Stimulated activated naive CD4-positive, alpha-beta T cell (primary cell): ENCODE data around the gene OSBPL1A.

ENCODE experiments used
- DNase-seq, 6 experiments: peaks; one replicate each; lab custom pipeline; 2025; lab: John Stamatoyannopoulos, UW

Gene OSBPL1A

DNA sequence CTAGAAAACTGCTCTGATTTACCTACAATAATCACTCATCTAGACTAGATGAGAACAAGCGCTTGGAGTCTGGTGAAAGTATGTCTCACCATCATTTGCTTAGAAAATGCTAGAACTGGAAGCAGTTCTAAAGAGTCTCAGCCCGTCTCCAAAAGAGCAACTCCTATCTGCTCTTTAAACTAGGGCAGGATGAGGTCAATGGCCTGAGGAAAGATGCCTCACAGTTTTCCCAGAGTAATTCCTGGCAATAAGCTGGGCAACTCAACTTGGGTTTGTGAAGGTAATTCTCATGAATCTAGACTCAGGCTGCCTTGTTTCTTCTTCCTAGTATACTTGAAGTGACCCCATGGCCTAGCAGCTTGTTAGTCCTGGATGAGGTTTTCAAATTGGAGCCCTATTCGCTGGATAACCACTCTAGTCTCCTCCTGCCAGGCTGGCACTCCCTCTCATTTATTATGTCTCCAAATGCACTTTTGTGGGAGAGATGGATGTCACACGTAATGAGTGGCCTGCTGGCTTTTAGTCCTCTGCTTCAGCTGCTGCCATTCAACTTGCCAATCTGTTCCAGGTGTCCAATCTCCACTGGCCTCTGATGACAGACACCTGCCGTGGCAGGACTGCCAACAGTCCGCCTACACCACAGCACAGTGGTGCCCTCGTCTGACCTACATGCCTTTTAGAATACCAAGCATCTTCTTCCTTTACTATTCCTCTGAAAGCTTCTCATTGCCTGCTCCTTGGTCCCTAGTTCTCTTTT, 177.9 kb downstream of the OSBPL1A start:
- no peak for DNase-seq

DNA sequence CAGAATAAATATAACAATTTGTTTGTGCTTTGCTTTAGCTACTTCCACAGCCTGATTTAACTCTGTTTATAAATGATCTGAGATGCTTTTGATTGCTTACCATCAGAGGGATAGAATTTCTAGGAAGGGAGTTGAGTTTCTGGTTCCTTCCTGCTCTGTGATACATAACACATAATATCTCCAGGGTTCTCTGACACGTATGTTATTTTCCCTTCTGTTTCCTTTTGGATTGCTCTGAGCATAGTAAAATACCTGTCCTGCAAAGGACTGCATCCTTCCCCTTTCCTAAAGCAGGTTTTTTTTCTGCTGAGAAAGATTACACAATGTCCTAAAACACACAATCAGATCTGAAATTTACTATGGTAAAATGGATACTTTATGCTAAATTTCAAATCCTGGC, 182.7 kb downstream of the OSBPL1A start:
- no peak for DNase-seq

- DNase-seq, result no peak
These were observed 183.5 kb downstream of the OSBPL1A start for GRCh38 chr18:24214144-24214543.

- no peak for DNase-seq
These were observed 184.7 kb downstream of the OSBPL1A start for GRCh38 chr18:24212939-24213338.

DNA sequence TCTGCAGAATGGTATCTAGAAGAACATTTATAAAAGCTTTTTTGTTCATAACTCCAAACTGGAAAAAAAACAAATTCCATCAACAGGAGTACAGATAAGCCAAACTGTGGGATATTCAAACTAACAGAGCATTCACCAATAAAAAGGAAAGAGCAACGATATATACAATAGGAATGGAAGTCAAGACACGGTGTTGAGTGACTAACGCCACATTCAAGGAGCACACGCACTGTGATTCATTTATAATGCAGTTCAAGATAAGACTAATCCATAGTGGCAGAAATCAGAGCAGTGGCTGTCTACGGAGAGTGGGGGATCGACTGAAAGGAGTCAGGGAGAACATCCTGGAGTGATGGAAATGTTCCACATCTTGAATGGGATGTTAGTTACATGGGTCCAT, 188.1 kb downstream of the OSBPL1A start:
- DNase-seq, result no peak

- no peak for DNase-seq
These were observed 189.2 kb downstream of the OSBPL1A start for GRCh38 chr18:24208270-24209035.

- DNase-seq, result no peak
These were observed 192.7 kb downstream of the OSBPL1A start for GRCh38 chr18:24204904-24205303.

DNA sequence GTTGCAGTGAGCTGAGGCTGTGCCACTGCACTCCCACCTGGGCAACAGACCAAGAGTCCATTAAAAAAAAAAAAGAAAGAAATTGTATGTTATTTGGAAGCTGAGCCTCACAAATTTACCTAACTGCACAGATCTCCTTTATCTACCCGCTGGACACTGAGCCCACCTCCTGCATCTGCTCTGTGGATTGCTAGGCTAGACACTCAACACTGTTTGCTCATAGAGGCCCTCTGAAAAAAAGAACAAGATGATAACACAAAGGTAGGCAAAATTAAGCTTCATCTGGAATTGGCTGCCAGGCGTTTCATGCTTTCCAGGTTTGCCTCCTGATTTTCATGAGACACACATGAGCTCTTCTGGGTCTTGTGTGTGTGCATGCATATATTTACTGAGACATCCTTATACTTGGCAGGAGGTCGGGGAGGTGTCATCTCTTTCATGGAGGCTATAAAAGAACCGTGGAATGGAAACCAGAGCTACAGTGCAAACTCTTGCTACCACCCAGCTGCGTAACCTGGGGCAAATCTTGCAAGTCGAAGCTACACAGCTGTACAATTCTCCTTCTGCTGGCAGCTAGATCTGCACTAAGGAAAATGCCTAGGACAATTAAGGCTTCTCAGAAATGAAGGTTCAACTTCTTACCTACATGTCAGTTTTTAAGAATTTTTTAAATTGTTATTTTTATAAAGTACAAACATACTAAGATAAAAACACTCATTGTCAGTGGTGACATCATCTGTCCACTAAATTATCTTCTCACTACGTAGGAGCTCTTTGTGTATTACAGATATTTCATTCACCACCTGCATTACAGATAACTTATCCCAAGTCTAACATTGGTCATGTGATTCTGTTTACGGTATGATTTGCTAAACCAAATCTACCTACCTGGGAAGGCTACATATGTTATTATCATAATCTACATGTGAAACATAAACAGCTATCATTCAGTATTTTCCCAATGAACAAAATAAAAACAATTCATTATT, 195.6 kb downstream of the OSBPL1A start:
- no peak for DNase-seq

DNA sequence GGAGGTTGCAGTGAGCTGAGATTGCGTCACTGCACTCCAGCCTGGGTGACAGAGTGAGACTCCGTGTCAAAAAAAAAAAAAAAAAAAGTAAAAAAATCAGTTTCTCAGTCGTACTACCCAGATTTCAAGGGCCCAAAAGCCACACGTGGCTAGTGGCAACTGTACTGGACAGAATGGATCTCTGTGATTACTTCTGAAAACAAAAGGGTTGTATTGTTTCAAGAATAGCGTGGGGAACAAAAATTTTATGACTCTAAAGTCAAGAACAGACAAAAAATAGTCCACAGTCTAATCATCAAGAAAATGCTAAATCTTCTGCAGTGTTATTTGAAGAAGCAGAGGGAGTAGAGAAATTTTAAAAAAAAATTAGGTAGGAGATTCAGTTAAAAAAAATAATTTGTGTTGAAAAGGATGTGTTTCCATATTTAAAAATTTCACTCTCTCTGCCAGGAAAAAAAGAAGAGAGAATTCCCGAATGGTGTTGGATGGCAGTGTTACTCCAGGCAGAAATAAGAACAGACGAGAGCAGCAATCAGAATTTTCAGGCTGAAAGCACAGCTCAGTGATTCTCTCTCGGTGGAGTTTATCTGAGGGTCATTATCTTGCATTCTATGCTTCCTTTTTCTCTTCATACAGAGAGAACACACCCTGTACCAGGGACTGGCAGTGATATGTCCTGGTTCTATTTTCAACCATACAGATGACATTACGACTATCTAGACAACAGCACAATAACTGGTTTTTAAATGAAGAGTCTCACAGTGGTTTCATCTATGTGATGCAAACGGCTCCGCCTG, 196.9 kb downstream of the OSBPL1A start:
- DNase-seq, result no peak

GRCh38 chr18:24199372-24199962, 198.2 kb downstream of the OSBPL1A start:
- DNase-seq, result no peak

- no peak for DNase-seq
These were observed 199.2 kb downstream of the OSBPL1A start for GRCh38 chr18:24198461-24198860.

DNA sequence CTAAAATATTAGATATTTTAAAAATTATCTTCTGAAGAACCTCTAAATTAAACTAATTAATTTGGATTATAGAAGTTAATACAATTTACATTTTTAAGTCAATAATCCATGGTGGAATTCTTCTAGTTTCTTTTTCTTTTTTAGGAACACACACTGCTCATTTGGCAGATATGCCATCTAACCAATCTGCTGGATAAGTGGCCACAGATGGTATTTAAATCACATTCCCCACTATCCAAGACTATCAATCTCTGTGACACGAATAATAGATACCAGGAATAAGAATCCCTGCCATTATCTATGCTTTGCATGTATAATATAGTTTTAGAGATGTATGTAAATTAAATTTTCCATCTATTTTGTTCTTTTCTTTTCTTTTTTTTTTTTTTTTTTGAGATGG, 200.2 kb downstream of the OSBPL1A start:
- DNase-seq, result no peak

GRCh38 chr18:24196764-24197163, 200.9 kb downstream of the OSBPL1A start:
- no peak for DNase-seq

GRCh38 chr18:24195296-24196053, 202.1 kb downstream of the OSBPL1A start:
- no peak for DNase-seq

DNA sequence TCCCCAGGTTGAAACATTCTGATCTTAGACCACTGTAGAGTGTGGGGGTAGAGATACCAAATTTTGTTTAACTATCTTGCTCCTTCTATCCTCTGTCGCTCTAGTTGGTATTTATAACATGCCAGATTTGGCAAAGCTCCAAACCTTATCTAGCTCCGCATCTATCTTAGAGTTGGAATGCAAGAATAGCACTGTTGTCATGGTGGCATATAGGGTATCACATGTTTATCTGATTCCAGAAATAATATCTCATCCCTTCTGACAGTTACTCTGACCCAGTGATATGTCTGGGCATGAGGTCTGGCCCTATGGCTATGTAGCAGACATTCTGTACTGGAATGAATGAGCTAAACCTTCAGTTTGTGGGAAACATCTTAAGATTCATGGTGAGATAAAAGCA, 207.0 kb downstream of the OSBPL1A start:
- no peak for DNase-seq

DNA sequence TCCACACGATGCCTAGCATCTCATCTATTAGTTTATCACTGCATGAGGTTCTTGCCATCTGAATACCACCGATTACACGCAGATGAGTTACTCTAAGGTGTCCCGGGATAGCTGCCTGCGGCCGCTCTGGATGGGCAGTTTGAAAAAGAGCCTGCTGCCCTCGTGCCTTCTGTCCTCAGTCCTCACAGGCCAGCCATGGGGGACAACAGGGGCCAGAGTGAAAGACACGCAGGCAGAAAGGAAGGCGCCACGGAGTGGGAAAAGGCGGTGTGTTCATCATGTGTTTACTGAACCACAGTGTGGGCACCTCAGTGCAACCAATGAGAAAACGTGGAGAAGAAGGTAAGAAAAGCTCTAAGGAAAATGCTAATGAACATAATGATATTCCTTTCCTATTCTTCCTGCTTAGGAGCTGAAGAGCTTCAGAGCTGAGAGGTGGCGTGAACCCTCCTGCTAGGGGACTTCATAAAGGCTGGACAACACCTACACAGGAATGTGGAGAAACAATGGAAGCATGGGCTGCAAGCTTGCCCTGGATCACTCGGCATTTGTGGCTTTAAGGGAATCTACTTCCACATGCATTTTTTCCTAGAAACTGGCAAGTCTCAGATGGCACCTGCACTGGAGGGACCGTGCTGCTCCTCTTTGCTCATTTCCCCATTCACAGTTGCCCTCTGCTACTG, 207.8 kb downstream of the OSBPL1A start:
- DNase-seq, result no peak

DNA sequence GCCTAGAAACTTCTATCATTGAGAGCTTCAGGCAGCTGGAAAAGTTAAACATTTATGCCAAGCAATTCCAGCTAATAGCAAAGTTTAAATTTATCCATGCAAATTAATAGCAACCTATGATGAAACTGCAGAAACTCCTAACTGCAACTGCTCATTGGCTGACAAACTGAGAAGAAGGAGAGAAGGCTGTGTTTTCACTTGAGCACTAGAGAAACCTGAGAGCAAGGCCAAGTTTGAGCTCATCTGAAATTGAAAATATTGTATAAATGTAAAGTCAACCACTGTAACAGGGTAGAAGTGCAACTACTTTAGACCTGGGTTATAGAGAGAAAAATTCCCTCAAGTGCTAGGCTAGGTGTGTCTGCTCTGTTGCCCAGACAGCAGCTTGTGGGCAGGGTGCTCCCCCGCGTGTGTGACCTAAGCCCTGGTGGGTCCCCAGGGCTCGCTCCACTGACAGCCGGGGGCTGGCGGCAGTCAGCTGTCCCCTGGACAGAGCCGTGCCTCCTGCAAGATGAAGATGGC, 208.6 kb downstream of the OSBPL1A start:
- DNase-seq, result no peak

DNA sequence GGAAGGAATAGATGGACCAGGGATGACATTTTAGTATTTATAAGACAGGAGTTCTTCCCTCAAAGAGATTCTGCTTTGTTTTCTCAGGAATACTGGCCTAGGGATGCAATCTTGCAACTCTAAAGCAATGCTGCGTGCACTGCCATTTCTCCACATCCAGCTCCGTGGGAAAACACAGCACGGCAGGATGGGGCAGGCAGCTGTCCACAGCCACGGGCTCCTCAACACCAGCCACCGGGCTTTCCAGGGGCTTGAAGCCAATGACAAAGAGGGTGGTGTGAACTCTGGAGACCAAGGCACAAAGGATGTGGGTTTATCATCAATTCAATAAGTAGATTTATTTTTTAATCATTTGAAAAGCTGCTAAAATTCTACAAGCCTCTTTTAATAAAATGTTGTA, 209.5 kb downstream of the OSBPL1A start:
- DNase-seq, result no peak

DNA sequence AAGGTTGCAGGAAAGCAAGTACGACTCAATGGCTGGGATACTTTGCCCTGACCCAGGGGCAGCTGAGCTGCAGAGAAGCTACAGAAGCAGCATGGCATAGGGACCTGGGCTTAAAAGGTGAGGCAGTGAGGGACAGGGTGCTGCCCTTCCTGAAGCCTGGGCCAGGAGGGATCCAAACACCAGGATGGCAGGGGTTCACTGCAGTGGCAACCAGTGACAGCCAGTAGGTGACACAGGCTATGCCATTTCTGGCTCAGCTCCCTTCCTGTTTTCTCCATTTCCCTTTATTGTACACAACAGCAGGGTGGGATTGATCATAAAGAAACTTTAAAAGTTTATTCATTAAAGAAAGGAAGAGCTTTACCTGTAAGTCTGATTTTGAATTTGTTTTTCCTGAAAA, 209.9 kb downstream of the OSBPL1A start:
- DNase-seq, result no peak

GRCh38 chr18:24187049-24187448, 210.6 kb downstream of the OSBPL1A start:
- no peak for DNase-seq
